GM21825 (cell line): ENCODE results near the gene TIMM17A.
"Not testable (repeated sequence)": the region's sequence is repeated elsewhere in the genome, so short reads cannot be mapped to it uniquely, and the experiment has no call there.

Experiments
- ATAC-seq: cut with Tn5 transposase; IDR thresholded peaks from one replicate; pipeline ENCODE4 v1.9.1; 2021; ENCODE audit warnings: mild to moderate bottlenecking, moderate library complexity; ENCODE audit not compliant: unreplicated experiment

Gene TIMM17A

GRCh38 chr1:202014060-202014459 lies 58.8 kb downstream of the TIMM17A start:
- ATAC-seq, result no peak

DNA sequence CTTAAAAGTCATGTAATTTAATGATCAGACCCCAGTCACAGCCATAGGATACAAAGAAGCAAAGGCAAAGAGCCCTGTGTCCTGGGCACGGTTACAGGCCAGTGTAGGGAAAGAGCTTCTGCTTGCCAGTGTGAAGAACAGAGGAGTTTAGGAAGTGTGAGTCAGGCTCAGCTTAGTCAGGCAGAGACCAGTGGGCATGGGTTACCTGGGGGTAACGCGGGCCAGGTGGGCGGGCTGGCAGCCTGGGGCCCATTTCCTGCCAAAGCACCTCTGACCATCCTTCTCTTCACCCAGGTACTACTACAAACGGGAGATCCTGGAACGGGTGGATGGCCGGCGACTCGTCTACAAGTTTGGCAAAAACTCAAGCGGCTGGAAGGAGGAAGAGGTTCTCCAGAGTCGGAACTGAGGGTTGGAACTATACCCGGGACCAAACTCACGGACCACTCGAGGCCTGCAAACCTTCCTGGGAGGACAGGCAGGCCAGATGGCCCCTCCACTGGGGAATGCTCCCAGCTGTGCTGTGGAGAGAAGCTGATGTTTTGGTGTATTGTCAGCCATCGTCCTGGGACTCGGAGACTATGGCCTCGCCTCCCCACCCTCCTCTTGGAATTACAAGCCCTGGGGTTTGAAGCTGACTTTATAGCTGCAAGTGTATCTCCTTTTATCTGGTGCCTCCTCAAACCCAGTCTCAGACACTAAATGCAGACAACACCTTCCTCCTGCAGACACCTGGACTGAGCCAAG lies 59.8 kb downstream of the TIMM17A start:
- ATAC-seq, result no peak

DNA sequence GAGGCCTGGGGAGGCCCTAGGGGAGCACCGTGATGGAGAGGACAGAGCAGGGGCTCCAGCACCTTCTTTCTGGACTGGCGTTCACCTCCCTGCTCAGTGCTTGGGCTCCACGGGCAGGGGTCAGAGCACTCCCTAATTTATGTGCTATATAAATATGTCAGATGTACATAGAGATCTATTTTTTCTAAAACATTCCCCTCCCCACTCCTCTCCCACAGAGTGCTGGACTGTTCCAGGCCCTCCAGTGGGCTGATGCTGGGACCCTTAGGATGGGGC lies 60.3 kb downstream of the TIMM17A start:
- ATAC-seq, result no peak

DNA sequence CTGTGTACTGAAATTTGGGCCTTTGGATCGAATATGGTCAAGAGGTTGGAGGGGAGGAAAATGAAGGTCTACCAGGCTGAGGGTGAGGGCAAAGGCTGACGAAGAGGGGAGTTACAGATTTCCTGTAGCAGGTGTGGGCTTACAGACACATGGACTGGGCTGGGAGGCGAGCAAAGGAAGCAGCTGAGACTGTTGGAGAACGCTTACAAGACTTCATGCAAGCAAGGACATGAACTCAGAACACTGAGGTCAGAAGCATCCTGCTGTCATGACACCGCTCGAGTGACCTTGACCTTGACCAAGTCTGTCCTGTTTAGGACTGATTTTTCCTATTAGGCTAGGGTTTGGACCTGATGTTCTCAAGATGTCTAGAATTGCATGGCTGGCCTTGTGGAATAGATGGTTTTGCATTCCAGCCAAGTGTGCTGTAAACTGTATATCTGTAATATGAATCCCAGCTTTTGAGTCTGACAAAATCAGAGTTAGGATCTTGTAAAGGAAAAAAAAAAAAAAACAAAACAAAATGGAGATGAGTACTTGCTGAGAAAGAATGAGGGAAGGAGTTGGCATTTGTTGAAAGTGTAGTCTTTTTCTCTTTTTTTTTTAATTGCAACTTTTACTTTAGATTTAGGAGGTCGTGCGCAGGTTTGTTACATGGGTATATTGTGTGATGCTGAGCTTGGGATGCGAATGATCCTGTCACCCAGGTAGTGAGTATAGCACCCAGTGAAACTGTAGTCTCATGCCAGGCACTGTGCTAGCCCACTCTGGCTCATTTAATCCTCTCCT lies 60.9 kb downstream of the TIMM17A start:
- no peak for ATAC-seq

DNA sequence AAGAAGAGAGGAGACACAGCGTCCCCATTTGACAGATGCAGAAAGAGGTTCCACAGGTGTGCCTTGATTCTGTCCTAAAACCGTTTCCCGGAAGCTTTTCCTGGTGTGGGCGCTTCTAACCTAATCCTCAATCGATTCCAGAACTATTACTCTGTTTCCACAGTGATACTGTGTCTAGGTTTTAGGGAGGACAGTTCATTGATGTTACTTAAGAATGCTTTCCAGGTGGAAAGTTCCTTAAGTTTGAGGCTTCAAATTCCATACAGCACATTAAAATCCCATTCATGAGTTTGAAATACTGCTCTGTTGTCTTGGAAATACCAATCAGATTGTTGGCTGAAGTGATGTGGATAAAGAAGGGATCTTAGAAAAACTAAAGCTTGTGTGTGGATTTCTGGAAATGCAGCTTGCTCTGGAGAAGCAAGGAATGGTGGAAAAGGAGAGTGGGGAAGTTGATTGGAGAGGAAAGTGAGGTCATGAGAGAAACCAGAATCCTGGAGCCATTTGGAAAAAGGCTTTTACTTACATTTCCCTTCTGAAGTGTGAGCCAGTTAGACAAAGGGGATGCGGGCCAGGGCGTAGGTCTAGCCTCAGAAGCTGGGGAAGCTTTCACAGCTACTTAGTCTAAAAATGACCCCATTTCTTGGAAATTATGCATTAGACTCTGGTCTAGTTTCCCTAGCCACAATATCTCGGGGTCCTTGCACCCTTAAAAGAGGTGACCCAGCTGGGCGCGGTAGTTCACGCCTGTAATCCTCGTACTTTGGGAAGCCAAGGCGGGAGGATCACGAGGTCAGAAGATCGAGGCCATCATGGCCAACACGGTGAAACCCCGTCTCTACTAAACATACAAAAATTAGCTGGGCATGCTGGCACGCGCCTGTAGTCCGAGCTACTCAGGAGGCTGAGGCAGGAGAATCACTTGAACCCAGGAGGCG lies 61.8 kb downstream of the TIMM17A start:
- ATAC-seq, result no peak

GRCh38 chr1:202017749-202018467 lies 62.6 kb downstream of the TIMM17A start:
- no peak for ATAC-seq

DNA sequence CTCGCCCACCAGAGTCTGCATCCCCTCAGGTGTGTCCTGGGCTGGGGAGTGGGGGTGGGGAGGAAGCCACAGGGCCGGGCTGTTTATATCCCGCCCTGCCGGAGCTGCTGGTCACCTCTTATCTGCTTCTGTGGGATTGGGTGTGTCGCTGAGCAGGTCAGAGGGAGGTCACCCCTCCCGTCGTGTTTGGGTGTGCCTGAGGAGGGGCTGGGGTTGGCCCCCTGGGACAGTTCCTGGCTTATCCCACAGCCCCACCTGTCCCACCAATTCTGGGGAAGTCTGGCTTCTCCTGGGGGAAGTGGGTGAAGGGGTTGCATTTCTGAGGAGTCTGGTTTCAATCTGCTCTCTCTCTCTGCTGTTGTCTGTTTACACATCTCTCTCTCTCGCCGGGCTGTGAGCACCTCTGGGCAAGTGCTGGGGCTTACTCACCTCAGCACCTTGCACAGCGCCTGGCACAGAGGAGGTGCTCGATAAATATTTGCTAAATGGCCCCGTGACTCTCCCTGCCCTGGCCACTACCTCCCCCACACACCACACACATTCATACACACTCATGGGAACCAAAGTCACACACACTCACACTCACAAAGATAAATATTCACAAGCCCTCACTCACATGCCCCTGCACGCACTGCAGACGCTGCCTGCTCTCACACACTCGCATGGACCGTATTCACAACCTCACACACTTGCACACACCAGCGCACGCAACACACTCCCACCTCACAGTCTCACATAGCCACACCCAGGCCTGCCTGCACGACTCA lies 63.3 kb downstream of the TIMM17A start:
- ATAC-seq, result no peak

GRCh38 chr1:202019235-202019558 lies 63.9 kb downstream of the TIMM17A start:
- not testable (repeated sequence) for ATAC-seq
